Activated CD8-positive, alpha-beta memory T cell treated with anti-CD3 and anti-CD28 coated beads, Interleukin-2, amount 50 U/mL, for 1 hour (primary cell): ENCODE data around the gene FBXO31.
A peak's percentile ranks its signal among the peaks of the same experiment; 100 is the strongest.
"Not testable (repeated sequence)": the region's sequence is repeated elsewhere in the genome, so short reads cannot be mapped to it uniquely, and the experiment has no call there.

Source experiments
- DNase-seq: peaks from one replicate; pipeline ENCODE4 v3.0.0-alpha.2; 2020; ENCODE audit errors: extremely low read depth

FBXO31 gene

DNA sequence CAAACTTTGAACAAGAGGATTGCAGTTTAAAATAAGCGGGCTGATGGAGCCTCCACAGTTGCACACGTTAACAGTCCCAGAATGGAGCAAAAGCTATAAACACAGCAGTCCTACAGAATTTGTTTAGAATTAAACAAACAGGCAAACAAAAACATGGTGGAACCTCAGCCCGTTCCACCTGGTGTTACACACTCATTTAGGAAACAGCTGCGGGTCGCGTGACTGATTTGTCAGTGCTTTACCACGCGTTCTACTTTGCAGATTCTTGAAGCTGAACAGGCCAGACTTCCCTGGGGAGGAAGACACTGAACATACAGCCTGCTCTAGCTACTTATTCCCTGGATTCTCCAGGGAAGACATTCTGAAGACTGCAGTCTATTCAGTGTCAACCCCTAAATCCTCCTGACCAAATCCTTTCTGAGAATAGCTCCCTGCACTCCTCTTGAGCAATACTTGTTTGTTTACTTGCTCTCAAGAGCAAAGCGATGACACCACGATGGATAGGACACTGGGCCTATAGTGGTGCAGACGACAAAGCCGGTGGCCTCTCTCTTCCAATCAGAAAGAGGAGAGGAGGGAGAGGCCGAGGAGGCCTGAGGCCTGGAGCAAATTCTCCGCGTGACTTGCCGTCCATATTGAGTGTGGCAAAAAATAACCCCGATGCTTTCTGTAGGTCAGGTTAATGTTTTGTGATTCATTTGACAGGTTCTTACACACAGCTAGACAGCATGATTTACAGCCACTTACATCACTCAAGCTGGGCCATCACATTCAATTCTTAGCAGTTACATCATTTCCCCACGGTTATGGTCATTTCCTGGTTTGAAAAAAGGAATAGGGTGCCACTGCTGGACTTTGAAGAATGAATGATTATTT lies 4.6 kb upstream of the FBXO31 start:
- peak; percentile 82 for DNase-seq

DNA sequence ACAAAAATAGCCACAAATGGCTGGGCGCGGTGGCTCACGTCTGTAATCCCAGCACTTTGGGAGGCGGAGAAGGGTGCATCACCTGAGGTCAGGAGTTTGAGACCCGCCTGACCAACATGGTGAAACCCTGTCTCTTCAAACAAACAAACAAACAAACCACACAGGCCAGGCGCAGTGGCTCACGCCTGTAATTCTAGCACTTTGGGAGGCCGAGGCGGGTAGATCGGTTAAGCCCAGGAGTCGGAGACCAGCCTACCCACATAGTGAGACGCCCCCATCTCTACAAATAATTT lies 1.2 kb upstream of the FBXO31 start:
- not testable (repeated sequence) for DNase-seq

DNA sequence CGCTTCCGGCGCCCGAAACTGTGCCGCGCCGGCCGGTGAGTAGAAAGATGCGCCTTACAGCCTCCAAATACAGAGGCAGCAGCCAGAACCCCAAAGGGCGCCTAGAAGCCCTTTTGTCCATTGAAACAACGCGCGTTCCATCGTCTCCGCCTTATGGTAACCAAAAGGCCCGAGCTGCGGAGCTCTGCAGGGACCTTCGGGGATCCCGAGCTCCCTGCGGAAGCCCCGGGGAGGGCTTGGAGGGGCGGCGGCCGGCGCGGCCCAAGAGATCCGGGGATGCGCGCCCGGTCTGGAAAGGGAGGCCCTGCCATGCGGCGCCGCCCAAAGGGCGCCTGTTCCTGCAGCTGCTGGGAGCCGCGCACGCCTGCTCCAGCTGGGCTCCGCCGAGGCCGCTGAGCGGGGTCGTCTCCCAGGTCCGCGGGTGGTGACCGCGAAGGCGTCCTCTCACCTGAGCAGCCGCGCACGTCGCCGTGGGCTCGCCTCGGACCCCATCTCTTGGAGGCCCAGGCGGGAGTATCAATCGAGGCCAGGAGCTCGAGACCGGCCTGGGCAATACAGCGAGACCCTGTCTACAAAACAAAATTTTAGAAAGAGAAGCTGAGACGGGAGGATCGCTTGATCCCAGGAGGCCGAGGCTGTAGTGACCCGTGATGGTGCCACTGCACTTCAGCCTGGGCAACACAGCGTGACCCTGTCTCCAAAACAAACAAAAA lies 742 bp upstream of the FBXO31 start:
- no peak for DNase-seq

DNA sequence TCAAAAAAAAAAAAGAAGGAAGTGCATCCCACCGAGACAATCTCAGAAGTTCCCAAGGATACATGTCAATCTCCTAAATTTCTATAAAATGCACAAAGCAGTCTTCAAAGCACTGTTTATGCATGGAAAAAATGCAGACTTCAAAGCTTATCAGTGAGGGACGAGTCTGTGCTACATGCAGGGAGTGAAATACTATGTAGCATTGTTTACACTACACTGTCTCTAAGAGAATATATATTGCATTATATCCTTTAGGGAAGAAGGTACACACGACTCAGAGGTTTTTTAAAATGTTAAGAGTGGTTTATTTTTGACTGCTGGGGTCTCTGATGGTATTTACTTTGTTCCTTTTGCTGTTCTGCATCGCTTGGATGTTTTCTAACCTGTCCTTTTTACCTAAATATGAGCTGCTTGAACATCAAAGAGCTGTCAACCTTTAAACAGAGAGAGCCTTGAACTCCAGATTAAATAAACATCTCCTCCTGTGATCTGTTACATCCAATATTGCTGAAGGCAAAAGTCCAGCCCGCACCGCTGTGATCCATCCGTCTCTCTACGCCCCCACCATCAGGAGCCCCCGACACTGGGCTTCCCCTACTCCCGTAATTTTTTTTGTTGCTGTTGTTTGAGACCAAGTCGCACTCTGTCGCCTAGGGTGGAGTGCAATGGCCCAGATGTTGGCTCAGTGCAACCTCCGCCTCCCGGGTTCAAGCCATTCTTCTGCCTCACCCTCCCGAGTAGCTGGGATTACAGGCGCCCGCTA lies 1.4 kb downstream of the FBXO31 start:
- DNase-seq = no peak

DNA sequence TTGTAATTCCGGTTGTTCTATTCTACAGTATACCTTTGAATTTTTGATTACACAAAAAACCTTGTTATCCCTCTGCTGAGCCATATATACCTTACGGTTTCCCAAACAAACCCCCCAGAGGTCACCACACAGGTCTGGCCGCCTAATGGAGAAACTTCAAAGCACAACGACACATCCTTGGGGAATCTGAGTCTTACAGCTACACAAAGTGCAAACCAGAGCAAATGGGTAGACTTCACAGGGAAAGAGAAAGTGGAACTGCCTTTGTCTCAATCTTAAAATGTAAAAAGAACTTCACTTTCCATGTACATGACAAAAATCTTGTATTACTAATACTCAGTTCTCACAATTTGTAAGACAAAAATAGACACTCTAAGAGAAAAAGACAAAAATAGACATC lies 2.7 kb downstream of the FBXO31 start:
- DNase-seq = no peak

DNA sequence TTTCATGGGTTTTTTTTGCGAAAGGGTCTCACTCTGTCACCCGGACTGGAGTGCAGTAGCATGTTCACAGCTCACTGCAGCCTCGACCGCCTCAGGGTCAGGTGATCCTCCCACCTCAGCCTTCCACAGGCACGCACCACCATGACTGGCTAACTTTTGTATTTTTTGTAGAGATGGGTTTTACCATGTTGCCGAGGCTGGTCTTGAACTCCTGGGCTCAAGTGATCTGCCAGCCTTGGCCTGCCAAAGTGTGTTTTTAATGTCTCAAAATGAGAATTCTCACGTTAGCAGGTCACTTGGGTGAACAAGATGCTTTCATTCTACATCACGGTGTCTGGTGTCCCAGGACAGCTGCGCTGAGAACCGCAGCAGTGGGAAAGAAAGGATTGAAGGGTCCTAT lies 3.2 kb downstream of the FBXO31 start:
- DNase-seq = no peak

DNA sequence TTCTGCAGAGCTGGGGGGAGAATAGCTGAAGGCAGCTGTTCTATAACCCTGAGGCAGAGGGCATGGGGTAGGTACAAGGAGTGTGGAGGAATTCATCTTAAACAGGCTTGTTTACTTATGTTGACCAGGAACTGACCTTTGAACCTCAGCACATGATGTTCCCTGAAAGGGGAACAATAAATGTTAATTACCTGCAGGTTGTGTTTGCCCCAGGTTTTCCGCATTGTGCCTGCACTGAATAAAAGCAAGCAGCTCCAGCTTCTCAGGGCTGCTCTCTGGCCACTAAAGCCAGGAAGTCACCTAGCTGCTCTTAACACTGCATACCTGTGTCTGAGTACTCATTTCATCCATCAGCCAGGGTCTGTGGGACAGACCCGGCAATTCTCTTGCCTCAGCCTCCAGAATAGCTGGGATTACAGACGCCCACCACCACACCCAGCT lies 4.2 kb downstream of the FBXO31 start:
- not testable (repeated sequence) for DNase-seq

DNA sequence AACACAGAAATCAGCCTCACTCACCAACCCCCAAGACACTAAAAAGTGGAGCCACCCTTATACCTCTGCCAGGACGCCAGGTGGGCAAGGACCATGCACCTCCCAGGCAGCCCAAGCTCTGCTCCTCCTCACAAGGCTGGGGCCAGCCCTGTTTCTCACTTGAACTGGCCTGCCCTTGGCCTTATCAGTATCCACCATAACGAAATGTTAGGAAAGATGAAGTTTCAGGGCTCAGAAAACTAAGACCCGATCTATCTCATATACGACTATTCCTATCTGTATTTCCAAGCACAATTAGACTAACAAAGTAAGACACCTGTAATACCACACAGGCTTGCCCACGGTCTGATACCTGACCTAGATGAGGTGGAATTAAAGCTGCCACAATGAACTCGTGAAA lies 6.9 kb downstream of the FBXO31 start:
- DNase-seq = no peak

DNA sequence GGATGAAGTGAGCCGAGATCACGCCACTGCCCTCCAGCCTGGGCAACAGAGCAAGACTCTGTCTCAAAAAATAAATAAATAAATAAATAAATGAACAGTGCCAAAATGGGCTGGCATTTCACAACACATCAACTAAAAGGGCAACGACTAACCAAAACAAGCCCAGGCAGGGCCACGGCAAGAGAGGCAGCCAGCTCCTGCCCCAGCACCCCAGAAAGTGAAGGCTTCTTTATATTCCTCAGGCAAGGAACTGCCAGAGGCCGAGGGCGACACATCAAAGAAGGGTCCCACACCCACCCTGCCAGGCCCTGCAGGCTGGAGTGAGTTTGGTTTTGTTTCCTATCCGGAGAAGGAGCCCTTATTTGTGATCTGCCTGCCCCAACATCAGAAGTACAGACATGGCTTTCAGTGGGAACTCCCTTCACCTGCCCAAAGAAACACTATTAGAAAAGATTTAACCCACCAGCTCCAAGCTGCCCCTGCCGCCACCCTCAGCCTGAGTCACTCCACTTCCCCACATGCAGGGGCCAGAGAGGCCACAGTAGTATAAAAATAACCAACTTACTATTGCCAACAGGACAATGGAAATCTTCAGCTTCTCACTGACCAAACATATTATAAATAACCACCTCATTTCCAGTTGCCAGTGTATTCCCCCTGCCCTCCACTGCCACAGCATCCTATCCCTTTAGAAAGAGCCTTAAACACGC lies 8.0 kb downstream of the FBXO31 start:
- no peak for DNase-seq

DNA sequence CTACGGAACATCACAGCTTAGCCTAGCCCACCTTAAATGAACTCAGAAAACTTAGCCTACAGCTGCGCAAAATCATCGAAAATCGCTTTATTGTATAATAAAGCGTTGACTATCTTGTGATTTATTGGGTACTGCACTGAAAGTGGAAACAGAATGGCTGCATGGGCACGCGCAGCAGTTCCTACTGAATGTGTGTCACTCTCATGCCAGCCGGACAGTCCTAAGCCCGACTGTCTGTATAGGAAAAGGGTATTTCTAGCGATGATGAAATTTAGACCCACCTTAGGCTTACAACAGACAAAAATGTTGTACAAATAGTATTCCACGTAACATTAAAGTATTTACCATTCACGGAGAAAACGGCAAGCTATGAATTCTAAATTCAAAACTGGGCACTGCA lies 9.3 kb downstream of the FBXO31 start:
- DNase-seq = no peak

DNA sequence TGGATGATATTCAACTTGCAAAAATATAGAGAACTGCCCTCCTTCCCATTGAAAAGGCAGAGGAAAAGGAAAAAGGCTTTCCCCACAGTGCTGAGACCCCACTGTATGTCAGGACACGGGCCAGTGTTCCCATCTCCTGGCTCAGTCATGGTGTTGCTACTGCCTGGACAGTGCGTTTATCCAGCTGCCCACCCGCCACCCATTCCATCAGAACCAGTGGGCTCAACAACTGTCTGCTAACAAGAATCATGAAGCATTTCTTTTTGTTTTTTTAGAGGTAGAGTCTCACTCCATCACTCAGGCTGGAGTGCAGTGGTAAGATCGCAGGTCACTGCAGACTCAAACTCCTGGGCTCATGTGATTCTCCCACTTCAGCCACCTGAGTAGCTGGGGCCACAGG lies 11.3 kb downstream of the FBXO31 start:
- DNase-seq = no peak

DNA sequence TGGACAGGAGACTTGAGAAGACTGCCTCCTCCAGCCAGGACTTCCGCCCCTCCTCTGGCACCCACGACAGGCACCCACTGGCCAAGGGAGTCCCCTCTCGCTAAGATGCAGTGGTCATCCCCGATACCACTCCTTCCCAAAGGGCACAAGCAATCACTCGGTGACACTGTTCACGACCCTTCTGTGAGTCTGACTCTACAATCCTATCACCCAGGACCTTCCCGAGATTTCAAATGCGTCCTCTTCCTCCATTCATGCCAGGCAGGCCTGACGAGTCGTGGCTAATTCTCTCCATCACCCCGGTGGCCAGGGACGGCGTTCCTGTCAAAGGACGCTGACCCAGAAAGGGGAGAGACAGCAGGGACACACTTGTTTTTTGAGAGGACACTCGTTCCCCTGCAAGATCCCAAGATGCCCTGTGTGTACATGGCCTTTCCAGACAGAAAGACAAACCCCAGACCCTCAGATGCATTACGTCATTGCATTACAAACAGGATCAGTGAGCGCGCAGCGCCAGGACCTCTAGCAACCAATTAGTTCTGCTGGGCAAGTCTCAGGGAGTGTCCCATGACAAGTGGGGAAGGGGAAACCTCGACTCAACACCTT lies 12.2 kb downstream of the FBXO31 start:
- no peak for DNase-seq

DNA sequence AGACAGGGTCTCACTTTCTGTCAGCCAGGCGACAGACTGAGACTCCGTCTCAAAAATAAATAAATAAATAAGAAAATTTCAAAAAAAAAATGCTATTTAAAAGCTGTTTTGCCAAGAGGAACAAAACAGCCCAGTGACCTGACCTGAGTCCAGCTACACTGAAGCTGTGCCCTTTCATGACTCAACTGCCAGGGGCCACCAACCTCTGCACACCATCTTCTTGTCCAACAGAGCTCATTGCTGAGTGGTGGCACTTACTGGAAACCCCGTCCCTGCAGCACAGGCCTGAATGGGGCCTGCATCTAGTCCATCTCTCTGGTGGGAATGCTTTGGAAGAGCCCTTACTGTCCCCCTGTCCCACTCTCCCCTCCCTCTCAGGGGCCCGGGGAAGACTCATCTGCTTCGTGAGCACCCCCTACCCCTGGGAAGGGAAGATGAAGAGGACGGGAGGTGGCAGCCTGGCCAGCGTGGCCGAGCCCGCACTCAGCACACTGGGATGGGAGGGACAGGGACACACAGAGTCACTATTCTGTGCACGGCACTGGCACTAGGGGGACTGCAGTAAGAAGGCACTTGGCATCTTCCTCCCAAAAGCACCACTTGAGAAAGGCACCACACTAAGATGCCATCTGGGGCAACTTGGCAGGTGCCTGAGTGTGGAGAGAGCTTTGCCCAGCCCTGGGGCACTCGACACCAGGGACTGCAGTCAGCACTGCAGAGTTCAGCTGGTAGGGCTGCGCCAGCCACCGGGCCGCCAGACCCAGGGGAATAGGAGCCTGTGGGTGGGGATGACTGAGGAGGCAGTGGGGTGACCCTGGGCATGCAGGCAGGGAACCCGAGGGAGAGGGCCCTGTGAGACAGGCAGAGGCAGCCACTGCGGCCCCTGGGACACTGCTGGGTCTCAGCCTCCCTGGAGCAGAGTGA lies 13.5 kb downstream of the FBXO31 start:
- no peak for DNase-seq

DNA sequence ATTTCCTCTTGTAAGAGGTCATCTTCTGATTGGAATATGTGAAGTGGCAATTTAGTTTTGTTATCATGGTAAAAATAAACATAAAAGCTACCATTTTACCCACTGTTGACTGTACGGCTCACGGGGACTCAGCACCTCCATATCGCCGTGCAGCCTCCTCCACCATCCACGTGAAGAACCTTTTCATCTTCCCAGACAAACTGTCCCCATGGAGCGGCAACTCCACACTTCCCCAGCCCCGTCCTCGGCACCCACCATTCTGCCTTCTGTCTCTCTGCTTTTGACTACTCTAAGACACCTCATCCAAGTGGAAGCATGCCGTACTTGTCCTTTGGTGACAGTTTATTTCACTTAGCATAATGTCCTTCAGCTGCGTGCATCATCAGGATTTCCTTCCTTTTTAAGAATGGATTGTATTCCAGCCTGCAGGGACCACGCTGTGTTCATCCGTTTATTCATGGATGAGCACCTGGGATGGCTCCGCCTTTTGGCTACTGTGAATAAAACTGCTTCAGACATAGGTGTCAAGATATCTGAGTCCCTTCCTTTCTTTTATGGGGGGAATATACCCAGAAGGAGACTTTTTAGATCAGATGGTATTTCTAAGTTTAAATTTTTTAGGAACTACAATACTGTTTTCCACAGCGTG lies 14.3 kb downstream of the FBXO31 start:
- DNase-seq = no peak

DNA sequence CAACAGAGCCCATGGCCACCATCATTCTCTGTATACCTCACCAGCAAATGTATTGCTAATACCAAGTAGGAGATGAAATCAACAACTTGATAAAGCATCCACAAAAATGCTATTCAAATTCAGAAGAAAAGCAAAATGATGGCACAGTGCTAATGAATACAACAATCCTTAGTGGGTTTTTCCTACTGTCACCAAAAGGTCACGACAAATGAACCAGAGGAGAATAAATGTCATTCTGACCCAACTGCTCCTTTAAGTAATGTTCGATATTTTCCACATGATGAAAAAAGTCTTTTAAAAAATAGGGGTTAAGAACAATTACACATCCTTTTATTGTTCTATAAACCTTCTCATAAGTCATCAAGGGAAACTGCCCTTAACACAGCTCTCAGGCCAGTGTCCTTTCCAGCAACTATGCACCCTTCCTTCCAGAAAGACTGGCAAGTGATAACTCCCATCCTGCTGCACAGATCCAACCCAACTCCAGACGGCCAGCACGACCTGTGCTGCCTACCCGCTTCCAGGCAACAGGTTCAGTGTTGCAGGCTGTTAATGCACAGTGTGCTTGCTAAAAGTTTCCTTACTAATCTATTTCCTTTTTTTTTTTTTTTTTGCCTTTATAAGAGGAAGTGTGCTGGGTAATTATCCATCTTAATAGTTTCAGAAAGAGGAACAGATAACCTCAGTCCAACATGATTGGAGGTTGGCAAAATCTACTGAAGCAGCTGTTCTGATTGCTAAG lies 15.4 kb downstream of the FBXO31 start:
- DNase-seq = no peak

DNA sequence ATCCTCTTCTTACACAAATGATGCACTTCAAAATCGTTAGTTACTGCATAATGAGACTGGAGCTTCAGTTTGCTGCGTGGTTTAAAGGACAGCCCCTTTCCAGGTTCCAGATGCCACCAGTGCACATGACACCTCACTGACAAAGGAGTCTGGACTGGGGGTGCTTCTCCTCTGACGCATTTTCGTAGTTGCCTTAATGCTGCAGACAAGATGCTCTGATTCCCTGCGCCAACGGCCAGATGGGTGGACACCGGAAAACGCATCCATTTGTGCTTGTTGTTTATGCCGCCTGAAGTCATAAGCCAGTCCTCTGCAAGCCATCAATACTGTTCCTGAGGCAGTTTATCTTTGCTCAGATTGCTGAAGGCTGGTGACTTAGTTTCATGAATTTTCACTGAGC lies 16.0 kb downstream of the FBXO31 start:
- DNase-seq = no peak

DNA sequence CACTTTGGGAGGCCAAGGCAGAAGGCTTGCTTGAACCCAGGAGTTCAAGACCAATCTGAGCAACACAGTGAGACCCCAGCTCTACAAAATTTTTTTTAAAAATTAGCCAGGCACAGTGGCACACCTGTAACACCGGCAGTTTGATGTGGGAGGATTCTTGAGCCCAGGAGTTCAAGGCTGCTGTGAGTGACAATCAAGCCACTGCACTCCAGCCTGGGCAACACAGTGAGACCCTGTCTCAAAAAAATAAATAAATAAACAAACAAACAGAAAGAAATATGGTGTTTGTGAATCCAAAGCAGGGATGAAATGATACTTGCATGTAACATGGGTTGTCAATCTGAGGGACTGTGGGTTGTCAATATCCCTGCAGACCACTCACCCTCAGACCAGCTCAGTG lies 16.6 kb downstream of the FBXO31 start:
- DNase-seq = no peak

DNA sequence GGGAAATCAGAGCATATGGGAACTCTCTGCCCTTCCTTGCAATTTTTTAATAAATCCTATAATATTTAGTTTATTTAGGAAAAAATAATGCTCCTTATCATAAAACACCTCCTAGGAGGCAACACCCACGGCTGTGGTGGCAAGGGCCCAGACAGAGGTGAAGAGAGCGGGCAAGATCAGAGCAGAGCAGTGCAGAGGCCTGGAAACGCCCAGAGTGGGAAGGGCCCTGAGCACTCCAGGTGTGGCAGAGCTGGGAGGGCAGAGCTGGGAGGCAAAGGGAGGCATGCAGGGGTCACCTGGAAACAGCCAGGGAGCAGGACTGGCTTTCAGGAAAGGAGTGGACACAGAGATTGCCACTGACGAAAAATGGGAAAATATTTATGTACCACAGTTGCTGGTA lies 17.3 kb downstream of the FBXO31 start:
- DNase-seq = no peak

DNA sequence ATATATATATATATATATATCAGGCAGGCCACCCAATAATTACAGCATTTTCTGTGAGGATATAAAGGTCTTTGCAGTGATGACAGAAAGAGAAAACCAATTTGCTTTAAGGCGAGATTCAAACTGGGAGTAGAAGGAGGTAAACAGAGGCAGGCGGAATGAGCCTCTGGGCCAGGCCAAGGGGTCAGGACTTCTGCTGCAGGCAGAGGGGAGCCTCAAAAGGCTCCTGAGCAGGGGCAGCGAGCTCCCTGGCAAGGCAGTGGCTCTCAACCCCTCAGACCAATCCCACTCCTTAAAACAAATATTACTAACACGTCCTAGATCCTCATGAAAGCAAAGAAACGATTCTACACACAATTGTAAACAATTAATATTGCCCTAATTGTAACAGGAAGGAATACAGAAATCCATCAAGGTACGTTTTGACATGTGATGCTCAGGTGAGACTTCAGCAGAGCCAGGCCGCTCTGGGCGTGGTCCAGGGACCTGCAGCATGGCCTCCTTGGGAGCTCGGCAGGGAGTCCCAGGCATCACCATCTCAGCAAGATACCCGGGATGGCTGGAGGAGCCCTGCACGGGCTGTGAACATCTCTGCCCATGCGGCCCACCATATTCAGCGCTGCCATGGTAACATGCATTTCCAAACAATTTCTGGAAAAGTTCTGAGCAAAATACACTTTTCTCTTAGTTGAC lies 18.4 kb downstream of the FBXO31 start:
- no peak for DNase-seq
